Measurements from ENCODE around the gene LAMA5. TPM values are rescaled to one million over a fixed set of nuclear protein-coding genes. Genes with fewer than 3 reads are reported as not detected.

LAMA5 gene
- total and polyA plus RNA-seq, 2 of the 8 experiments (the other 6 are each of a cell fraction or from before 2014, with no cell fraction given), result 34.4 to 225 TPM

DNA sequence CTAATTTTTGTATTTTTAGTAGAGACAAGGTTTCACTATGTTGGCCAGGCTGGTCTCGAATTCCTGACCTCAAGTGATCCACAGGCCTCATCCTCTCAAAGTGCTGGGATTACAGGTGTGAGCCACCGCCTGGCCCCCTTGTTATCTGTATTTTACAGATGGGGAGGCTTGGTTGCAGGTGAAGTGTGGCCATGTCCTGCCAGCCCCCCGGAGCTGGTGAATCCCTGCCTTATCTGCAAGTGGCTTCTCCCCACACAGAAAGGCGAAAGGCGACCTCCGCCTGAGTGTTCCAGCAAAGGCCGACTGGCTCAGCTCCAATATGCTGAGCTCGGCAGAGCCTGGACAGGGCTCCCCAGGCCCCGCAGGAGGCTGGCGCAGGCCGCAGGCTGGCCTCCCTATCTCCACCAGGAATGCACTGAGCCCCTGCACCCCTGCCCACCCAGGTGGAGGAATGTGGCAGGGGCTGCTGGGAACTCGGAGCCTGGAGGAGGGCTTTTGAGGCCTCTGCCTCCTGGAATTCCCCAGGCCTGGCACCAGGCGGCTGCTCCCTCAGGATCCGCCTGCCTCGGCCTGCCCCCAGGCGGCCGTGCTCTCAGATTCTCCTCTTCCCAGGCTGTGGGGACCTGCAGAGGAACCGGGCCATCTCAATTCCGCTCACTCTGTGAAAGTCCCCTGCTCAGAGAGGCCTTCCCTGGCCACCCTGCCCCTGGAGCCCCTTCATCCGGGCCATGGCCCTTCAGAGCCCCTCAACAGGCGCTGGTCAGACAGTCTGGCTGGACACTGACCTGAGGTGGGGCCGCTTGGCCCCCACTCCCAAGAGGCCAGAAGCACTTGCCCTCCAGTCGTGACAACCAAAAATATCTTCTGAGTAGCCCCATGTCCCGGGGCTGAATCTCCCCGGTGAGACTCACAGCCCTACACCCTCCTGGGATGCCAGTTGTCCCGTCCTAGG lies 9.3 kb upstream of the LAMA5 start:
- H3K36me3 ChIP-seq (ENCODE audit: control insufficient read depth in 2 of 4, insufficient read depth in 4 of 4, low read length in 3 of 4), result no peaks in the 10 kb centered on the region; a peak in 1 of 8 replicates
- H3K9me3 ChIP-seq (ENCODE audit: insufficient read depth in 2 of 2, low read depth in 1 of 2, low read length in 1 of 2), result no peaks in the 10 kb centered on the region
- H3K18ac ChIP-seq (ENCODE audit: extremely low read depth, low read length), result peak overlapping the region; percentile 83
- H3K4me3 ChIP-seq (ENCODE audit: extremely low read depth in 1 of 4, insufficient read depth in 2 of 4, low read depth in 3 of 4, low read length in 4 of 4), result no peak overlapping the region
- H4K5ac ChIP-seq (ENCODE audit: insufficient read length, low read depth, low read length), result peak overlapping the region; percentile 28
- H3K23ac ChIP-seq (ENCODE audit: insufficient read length), result peak overlapping the region; percentile 52
- H3K79me1 ChIP-seq (ENCODE audit: low read depth, low read length), result no peaks in the 10 kb centered on the region
- no peaks in the 10 kb centered on the region for H4K20me1 ChIP-seq (replicated peaks in 1 of 2; ENCODE audit: control insufficient read depth in 1 of 2, insufficient read depth in 2 of 2, low read length in 2 of 2)
- peak; percentile 78 to 85 for DNase-seq (ENCODE audit: low read depth in 1 of 2, low spot score in 2 of 2)
- peak overlapping the region in 3 of 4 experiments; percentile 4 to 30 (median 20); a peak in 2 of 7 replicates for H3K9ac ChIP-seq (replicated peaks in 1 of 4; ENCODE audit: extremely low read depth in 1 of 4, low read depth in 3 of 4, low read length in 3 of 4)
- H3K4ac ChIP-seq (replicated peaks; ENCODE audit: insufficient read length, low read depth, low read length), result peak overlapping the region; percentile 58
- H2BK20ac ChIP-seq (ENCODE audit: low read length), result 0 out of 2 replicates have a peak overlapping the region, but pooled peaks have one; percentile 23
- H2BK120ac ChIP-seq (replicated peaks; ENCODE audit: low read depth, low read length), result peak overlapping the region; percentile 72
- no peaks in the 10 kb centered on the region for H3K27me3 ChIP-seq (replicated peaks in 1 of 4; ENCODE audit: control insufficient read depth in 3 of 4, extremely low read depth in 1 of 4, insufficient read depth in 3 of 4, low read length in 3 of 4)
- no peaks in the 10 kb centered on the region for H3K79me2 ChIP-seq (ENCODE audit: control insufficient read depth in 1 of 2, insufficient read depth in 2 of 2, low read length in 2 of 2)
- H4K8ac ChIP-seq (ENCODE audit: extremely low read depth, insufficient read depth, low read length), result peak overlapping the region; percentile 38; the same call in 1 of the 2 replicates
- 0 out of 4 replicates have a peak overlapping the region, but pooled peaks of 1 of the 2 experiments have one; percentile 29 for H3K4me2 ChIP-seq (ENCODE audit: insufficient read depth in 1 of 2, low read depth in 2 of 2, low read length in 2 of 2)
- H3K27ac ChIP-seq (ENCODE audit: low read depth, low read length), result peak overlapping the region; percentile 71; the same call in 1 of the 2 replicates
- no peak overlapping the region for H2AFZ ChIP-seq (ENCODE audit: low read length)
- WGBS, 2 experiments (ENCODE audit: extremely low coverage in 1 of 2, insufficient coverage in 1 of 2, insufficient read length in 1 of 2, insufficient replicate concordance in 2 of 2, low coverage in 1 of 2, low lambda C conversion rate in 2 of 2, missing lambda C conversion rate in 1 of 2), result 62% methylated on average over 23 of the region's 26 CpGs; no CpG with 5 or more reads in 1 of the 2 experiments
- H3K14ac ChIP-seq (ENCODE audit: insufficient read length), result no peak overlapping the region
- H3K4me1 ChIP-seq (replicated peaks in 1 of 4; ENCODE audit: control insufficient read depth in 3 of 4, insufficient read depth in 4 of 4, low read length in 3 of 4), result peaks cover 0 to 29% (median 28%) of the 10 kb centered on the region in 4 experiments; a peak in 6 of 7 replicates
- H2BK5ac ChIP-seq (ENCODE audit: low read depth, low read length), result peak overlapping the region; percentile 88
- peak overlapping the region; percentile 72; the same call in 1 of the 2 replicates for H2BK15ac ChIP-seq (ENCODE audit: low read length)
- H4K91ac ChIP-seq (replicated peaks; ENCODE audit: insufficient read length, low read length), result peak overlapping the region; percentile 84
- CTCF ChIA-PET (ENCODE audit: partially characterized antibody), result interaction anchor here (0.6 to 14.1 kb wide), 19 partner anchors 9 to 901 kb away, joined by 3 to 212 read pairs (median 4); partner anchors contain the start of genes LAMA5 and RPS21
- peak overlapping the region; percentile 5 for H3K56ac ChIP-seq (replicated peaks; ENCODE audit: insufficient read length, low read depth, low read length)
- H2AK5ac ChIP-seq (ENCODE audit: low read depth, low read length), result 0 out of 2 replicates have a peak overlapping the region, but pooled peaks have one; percentile 40
- no peak for FAIRE-seq
- no peaks in the 10 kb centered on the region for H3K23me2 ChIP-seq (ENCODE audit: low read depth, low read length)
- POLR2A ChIA-PET (ENCODE audit: partially characterized antibody), result interaction anchor here (0.8 to 10.7 kb wide), 17 partner anchors 10 to 80 kb away, joined by 3 to 213 read pairs (median 5); partner anchors contain the start of genes LAMA5 and RPS21
- H2BK12ac ChIP-seq (ENCODE audit: low read depth, low read length), result peak overlapping the region; percentile 90
- TF ChIP-seq, protein P1, sequence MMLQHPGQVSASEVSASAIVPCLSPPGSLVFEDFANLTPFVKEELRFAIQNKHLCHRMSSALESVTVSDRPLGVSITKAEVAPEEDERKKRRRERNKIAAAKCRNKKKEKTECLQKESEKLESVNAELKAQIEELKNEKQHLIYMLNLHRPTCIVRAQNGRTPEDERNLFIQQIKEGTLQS (IDR thresholded peaks at IDR 0.05; ENCODE audit: insufficient read depth, low read depth, low read length), result no peak
- TF ChIP-seq TAF7 (optimal IDR thresholded peaks at IDR 0.05; ENCODE audit: borderline replicate concordance, low read depth, low read length), result peak; percentile 53
- TF ChIP-seq TAF1 (IDR thresholded peaks at IDR 0.05; ENCODE audit: low read depth, low read length), result peak; percentile 67
- TF ChIP-seq RXRA (IDR thresholded peaks at IDR 0.05; ENCODE audit: insufficient read depth, low read depth, low read length), result 0 out of 2 replicates have a peak, but pooled peaks have one; percentile 38
- peak; percentile 85; the same call in 1 of the 2 replicates for TF ChIP-seq TCF12 (IDR thresholded peaks at IDR 0.05; ENCODE audit: low read depth, low read length)
- TF ChIP-seq ASH2L (IDR thresholded peaks at IDR 0.05; ENCODE audit: low read length), result peak; percentile 29
- TF ChIP-seq CHD1 (IDR thresholded peaks at IDR 0.05; ENCODE audit: low read depth, low read length), result no peak
- 0 out of 4 replicates have a peak, but pooled peaks have one; percentile 22 to 54 for TF ChIP-seq SIN3A (conservative IDR thresholded peaks at IDR 0.05 in 1 of 2, IDR thresholded peaks at IDR 0.05 in 1 of 2; ENCODE audit: low read depth in 1 of 2, low read length in 2 of 2)
- TF ChIP-seq YY1 (IDR thresholded peaks at IDR 0.05; ENCODE audit: low read depth, low read length), result peak; percentile 57; the same call in 1 of the 2 replicates

All from H1 (cell line).